Type B pancreatic cell (in vitro differentiated cells): ENCODE data around the gene KAZN. TPM values are rescaled to one million over a fixed set of nuclear protein-coding genes. Genes with fewer than 3 reads are reported as not detected.

ENCODE experiments used
- DNase-seq: peaks from one replicate; pipeline ENCODE4 v3.0.0; 2021; ENCODE audit warnings: mixed read lengths; ENCODE audit not compliant: unreplicated experiment; ENCODE audit errors: extremely low spot score
- H3K27ac Mint-ChIP-seq: 2 replicates; pipeline ENCODE4 v1.8.0; 2021; ENCODE audit warnings: mild to moderate bottlenecking, mixed read lengths
- H3K27me3 Mint-ChIP-seq: 2 replicates; pipeline ENCODE4 v1.8.0; 2021; ENCODE audit warnings: mixed read lengths
- H3K36me3 Mint-ChIP-seq: 2 replicates; pipeline ENCODE4 v1.8.0; 2021; ENCODE audit warnings: mixed read lengths
- H3K4me1 Mint-ChIP-seq: one replicate; pipeline ENCODE4 v1.8.0; 2021; ENCODE audit warnings: mixed read lengths; ENCODE audit not compliant: unreplicated experiment
- H3K4me3 Mint-ChIP-seq: 2 replicates; pipeline ENCODE4 v1.8.0; 2021; ENCODE audit warnings: mild to moderate bottlenecking, mixed read lengths
- H3K9me3 Mint-ChIP-seq: 2 replicates; pipeline ENCODE4 v1.8.0; 2021; ENCODE audit warnings: mixed read lengths
- total RNA-seq: library from RNA; stranded (reverse); gene quantifications from 2 replicates; pipeline ENCODE4 v1.2.1, GENCODE V29; 2021; ENCODE audit warnings: low replicate concordance
- TF ChIP-seq, protein P1 (sequence below): fragments of 200-600 bp; sonication (generic); conservative IDR thresholded peaks from 2 replicates; pipeline ENCODE4 v1.5.0; 2021; ENCODE audit warnings: antibody characterized with exemption, mild to moderate bottlenecking

The KAZN gene
- total RNA-seq, 1 donor from 2014 or later = 33.7 TPM

DNA sequence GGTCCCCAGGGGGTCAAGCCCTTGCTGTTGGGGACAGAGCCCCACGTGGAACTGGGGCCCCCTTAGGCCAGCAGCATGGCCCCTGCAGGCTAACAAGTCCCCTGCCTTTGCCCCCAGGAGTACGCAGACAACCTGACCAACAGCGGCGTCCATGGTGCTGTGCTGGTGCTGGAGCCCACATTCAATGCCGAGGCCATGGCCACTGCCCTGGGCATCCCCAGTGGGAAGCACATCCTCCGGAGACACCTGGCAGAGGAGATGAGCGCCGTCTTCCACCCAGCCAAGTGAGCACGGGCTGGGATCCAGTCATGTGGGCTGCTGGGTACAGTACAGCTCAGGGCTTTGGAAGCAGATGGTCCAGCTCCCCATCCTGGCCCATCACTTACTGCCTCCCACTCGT lies 505.4 kb downstream of the KAZN start:
- no peak overlapping the region for H3K4me3 Mint-ChIP-seq
- no peak for DNase-seq
- no peaks in the 10 kb centered on the region for H3K36me3 Mint-ChIP-seq
- peaks cover 18% of the 10 kb centered on the region for H3K27me3 Mint-ChIP-seq
- H3K9me3 Mint-ChIP-seq = no peaks in the 10 kb centered on the region
- peaks cover 11% of the 10 kb centered on the region for H3K4me1 Mint-ChIP-seq
- no peak overlapping the region for H3K27ac Mint-ChIP-seq
- TF ChIP-seq, protein P1, sequence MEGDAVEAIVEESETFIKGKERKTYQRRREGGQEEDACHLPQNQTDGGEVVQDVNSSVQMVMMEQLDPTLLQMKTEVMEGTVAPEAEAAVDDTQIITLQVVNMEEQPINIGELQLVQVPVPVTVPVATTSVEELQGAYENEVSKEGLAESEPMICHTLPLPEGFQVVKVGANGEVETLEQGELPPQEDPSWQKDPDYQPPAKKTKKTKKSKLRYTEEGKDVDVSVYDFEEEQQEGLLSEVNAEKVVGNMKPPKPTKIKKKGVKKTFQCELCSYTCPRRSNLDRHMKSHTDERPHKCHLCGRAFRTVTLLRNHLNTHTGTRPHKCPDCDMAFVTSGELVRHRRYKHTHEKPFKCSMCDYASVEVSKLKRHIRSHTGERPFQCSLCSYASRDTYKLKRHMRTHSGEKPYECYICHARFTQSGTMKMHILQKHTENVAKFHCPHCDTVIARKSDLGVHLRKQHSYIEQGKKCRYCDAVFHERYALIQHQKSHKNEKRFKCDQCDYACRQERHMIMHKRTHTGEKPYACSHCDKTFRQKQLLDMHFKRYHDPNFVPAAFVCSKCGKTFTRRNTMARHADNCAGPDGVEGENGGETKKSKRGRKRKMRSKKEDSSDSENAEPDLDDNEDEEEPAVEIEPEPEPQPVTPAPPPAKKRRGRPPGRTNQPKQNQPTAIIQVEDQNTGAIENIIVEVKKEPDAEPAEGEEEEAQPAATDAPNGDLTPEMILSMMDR = no peak

DNA sequence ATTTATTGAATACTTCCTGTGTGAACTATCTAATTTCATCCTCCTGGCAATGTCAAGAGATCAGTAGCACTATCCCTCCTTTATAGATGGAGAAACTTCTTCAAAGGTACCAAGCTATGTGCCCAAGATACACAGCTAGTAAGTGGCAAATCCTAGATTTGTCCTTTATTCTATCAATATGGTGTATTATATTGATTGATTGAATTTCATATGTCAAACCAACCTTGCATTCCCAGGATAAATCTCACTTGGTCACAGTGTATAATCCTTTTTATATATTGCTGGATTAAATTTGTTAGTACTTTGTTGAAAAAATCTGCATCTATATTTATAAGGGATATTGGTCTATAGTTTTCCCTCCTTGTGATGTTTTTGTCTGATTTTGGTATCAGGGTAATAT lies 506.3 kb downstream of the KAZN start:
- no peak overlapping the region for H3K27ac Mint-ChIP-seq
- peaks cover 15% of the 10 kb centered on the region for H3K27me3 Mint-ChIP-seq

DNA sequence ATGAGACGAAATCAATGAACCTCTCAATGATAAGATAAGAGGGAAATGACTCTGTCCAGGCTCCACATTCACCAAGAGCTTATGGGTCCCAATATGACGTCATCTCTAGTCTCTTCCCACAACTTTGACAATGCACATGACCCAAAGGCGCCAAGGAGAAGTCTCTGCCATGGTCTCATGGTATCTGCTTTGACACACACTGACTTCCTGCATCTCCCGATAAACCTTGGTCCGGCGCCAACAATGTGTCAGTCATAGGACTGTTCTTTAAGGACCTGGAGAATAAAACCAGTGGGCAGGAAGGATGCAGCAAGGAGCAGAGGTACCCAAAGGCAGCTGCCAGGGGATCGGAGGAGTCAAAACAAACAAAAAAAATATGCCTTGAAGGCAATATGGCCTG lies 508.1 kb downstream of the KAZN start:
- no peaks in the 10 kb centered on the region for H3K4me1 Mint-ChIP-seq
- H3K9me3 Mint-ChIP-seq = no peaks in the 10 kb centered on the region
- TF ChIP-seq, protein P1 = no peak
- H3K27me3 Mint-ChIP-seq = peaks cover 4% of the 10 kb centered on the region
- H3K36me3 Mint-ChIP-seq = no peaks in the 10 kb centered on the region
- no peak for DNase-seq
- H3K27ac Mint-ChIP-seq = no peak overlapping the region
- no peak overlapping the region for H3K4me3 Mint-ChIP-seq

More for the DNA sequence above, 506.3 kb downstream of the KAZN start:
- no peaks in the 10 kb centered on the region for H3K9me3 Mint-ChIP-seq
- H3K4me3 Mint-ChIP-seq = no peak overlapping the region
- no peak for DNase-seq
- H3K36me3 Mint-ChIP-seq = no peaks in the 10 kb centered on the region
- H3K4me1 Mint-ChIP-seq = peaks cover 3% of the 10 kb centered on the region
- TF ChIP-seq, protein P1 = no peak

DNA sequence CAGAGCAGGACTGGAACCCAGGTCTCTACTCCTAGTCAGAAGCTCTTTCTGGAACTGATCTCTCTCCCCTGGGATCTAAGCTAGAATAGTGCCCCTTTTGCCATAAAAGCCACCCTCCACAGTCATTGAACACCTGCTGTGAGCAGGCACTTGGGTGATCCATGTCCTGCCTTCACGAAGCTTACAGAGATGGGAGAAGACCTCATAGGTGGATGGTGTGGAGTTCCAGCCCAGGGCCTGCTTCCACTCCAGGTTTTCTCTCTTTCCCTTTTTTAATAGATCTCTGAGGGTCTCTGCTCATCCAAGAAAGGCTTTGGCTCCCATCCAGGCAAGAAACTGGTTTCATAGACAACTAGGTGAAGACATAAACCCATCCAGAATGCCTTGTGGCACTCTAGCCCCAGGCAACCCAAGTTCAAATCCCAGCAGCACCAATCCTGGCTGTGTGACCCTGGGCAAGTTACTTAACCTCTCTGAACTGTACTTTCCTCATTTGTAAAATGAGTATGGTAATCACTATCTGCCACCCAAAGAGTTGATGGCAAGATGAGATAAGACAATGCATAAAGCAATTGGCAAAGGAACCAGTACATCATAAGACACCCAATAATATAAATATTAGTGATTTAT lies 508.7 kb downstream of the KAZN start:
- H3K4me1 Mint-ChIP-seq = peaks cover 3% of the 10 kb centered on the region
- TF ChIP-seq, protein P1 = no peak

DNA sequence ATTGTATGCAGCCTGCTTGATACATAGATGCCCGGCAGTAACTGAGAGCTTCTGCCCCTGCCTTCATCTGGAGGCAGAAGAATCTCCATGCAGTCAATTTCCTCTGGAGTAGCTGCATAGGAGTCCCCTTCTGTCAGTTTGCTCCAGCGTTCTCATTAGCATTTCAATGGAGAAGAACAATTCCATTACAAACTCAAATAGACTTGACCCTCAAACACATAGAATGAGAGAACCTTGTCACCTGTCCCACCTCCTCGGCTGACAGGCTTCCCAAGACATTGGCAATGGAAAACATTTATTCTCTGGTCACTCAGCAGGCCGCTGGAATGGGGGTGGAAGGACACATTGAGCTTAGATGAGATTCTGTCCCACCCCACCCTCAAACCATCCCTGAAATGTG lies 509.4 kb downstream of the KAZN start:
- H3K9me3 Mint-ChIP-seq = no peaks in the 10 kb centered on the region
- H3K4me1 Mint-ChIP-seq = peaks cover 9% of the 10 kb centered on the region
- no peaks in the 10 kb centered on the region for H3K27me3 Mint-ChIP-seq
- no peak overlapping the region for H3K27ac Mint-ChIP-seq
- no peak overlapping the region for H3K4me3 Mint-ChIP-seq
- TF ChIP-seq, protein P1 = no peak
- H3K36me3 Mint-ChIP-seq = no peaks in the 10 kb centered on the region
- no peak for DNase-seq

More for the DNA sequence above, 508.7 kb downstream of the KAZN start:
- no peak for DNase-seq
- Mint-ChIP-seq H3K27me3 (no peaks in the 10 kb centered on the region), H3K4me3 (no peak overlapping the region), H3K36me3 (no peaks in the 10 kb centered on the region), H3K9me3 (no peaks in the 10 kb centered on the region), H3K27ac (no peak overlapping the region)
